Fibroblast of skin of left quadriceps (primary cell): ENCODE results near the gene LLGL1.

ENCODE experiments used
- DNase-seq, 2 experiments: peaks; one replicate each; pipeline ENCODE4 v3.0.0-alpha.2; 2013; ENCODE audit warnings: low read depth in 2 of 2

Gene LLGL1

DNA sequence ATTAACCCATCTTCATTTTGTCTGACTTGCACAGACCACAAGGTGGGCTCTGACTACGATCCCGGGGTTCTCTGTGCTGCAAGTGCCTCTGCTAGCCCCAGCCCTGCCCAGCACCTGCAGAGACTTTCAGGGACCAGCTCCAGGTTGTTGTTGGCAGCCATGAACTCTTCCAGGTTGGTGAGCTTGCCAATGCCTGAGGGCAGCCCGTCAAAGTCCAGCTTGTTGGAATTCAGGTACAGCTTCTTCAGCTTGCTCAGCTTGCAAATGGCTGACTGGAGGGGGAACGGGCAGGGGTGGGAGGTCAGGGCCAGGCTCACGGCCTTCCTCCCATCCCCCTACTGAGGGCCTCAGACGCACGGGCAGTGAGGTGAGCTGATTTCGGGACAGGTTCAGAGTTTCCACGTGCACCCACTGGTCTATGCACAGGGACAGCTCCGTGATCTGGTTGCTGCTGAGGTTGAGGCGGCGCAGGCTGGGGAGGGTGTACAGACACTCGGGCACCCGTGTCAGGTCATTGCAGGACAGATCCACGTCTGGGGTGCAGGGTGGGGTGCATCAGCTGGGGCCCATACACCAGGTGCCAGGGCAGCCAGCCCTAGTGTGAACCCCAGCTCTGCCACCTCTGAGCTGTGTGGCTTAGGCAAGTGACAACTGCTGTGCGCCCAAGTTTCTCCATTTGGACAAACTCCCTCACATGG is 27.9 kb downstream of the LLGL1 start:
- DNase-seq, result no peak

DNA sequence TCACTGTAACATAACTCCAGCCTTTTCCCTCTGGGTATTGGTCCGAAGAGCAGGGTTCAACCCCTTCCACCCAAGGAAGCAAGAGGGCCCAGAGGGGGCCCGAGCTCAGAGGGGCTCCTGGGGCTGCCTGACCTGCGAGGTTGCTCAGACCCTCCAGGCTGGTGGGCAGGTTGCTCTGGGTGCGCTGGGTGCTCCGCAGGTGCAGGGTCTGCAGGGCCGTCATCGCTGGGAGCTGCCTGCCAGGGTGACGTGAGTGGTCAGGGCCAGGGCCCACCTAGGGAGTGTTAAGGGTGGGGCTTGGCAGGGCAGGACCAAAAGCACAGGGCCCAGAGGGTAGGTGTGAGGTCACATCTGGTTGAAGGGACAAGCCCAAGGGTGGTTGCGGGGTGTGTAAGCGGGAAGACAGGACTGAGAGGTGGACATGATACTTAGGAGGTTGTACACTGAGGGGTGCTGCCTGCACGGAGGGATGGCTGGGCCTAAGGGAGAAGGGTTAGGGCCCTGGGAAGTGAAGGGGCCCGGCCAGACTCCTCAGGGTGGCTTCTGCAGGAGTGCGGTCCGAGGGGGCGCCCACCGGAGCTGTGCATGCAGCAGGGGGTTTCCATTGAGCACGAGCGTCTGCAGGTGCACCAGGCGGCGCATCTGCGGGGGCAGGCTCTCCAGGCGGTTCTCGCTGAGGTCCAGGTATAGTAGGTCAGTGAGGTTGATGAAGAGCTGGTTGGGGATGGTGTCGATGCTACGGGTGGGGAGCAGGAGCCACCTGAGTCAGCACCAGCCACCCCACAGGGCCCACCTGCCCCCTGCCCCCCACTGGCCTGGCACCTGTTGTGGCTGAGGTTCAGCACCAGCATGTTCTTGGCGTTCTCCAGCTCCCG is 28.7 kb downstream of the LLGL1 start:
- DNase-seq, result no peak

DNA sequence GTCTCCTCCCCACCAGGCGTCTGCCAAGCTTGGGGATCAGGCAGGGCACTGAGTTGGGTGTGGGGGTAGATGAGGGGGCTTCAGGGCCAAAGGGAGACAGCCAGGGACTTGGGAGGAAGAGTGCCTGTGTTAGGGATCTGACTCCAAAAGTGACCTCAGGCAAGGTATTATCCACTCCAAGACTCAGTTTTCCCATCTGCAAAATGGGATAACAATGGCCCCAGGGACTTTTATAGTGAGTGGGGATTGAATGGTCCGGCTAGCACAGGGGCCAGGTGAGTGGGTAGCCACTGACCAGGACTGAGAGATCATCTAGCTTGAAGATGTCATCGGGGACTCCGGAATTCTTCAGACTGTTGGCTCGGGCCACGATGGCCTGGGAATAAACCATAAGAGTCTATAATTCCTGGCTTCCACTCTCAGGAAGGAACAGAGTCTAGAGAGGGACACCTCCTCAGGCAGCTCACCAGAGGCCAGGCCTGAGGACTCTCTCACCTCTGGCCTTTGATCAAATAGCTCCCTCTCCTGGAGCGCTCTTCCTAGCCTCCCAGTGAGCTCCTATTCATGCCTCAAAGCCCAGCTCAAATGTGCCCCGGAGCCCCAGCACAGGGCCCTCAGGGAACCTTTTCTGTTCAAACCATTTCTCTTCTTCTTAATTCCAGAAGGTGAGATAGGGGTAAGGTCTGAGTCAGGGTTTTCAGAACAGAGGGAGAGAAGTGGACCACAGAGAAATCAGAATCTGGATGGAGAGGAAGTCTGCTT is 29.6 kb downstream of the LLGL1 start:
- DNase-seq, result no peak

DNA sequence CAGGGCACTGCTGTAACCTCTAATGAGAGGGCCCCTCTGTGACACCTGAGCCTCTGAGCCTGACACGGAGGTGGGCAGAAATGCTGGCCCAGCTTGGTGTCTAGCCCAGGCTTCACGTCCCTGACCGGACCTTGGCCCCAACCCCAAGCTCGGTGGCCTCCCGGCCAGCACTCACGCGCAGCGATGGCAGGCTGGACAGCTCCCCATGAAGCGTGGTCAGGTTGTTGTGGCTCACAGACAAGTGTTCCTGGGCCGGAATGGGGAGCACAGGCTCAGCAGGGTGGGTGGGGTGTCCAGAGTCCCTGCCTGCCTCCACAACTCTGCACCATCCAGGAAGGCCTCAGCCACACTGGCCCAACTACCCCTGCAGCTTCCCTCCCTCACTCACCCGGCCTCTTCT is 30.9 kb downstream of the LLGL1 start:
- DNase-seq, result no peak

DNA sequence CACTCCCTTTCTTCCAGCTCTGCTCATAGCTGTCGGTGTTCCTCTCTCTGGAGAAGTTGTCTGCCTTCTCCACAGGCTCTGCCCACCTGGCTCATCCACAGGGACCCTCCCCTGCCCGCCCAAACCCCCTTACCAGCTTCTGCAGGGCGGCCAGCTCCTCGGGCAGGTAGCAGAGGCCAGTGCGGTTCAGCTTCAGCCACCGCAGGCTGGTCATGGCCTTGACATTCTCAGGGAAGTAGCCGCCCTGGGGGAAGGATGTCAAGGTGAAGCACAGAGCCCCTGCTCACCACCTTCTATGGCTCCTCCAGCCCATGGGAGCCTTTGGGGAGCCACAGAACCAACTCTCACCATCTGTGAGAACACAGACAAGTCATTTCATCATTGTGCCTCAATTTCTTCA is 31.3 kb downstream of the LLGL1 start:
- DNase-seq, result no peak

DNA sequence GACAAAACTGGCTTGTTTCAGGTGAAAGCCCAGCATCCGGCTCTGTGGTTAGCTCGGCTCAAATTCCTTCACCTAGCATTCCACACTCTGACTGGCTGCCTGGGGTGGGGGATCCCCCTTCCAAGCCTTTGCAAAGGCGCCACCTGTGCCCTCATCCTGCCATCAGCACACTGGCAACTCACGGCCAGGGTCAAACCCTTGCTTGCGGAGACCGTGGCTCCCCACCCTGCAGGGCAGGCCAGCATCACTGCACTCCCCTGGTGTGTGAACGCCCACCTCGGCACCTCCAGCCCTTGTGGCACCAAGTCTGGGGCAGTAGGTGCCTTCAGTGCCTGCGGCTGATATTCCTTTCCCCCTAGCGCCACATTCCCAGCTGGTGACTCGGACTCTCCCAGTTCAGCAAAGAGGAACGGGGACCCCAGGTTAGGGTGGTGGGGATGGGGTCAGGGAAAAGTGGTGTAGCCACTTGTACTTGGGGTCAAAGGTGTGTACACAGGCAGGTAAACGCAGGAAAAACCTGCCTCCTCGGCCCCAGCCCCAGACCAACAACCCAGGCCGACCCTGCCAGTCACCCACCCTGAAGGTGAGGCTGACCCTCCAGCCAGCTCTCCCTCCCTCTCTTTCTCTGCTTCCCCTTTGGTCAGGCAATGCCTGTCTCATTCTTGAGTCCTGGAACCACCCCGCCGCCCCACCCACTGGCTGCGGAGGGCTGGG is 32.0 kb downstream of the LLGL1 start:
- no peak for DNase-seq

DNA sequence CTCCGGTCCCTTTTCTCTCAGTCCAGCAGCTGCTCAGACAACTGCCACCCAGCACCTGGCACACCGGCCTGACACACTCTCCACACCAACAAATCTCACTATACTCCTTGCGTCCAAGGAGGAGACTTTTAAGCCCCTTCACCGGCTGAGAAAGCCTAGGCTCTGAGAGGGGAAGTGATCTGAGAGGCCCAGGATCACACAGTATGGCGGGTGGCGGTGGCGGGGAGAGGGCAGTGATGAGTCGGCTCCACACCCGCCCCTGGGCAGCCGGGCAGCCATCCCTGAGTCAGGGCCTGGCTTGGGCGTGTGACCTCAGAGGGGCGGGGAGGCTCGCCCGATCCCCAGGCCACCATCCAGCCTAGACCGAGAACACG is 32.5 kb downstream of the LLGL1 start:
- no peak for DNase-seq

DNA sequence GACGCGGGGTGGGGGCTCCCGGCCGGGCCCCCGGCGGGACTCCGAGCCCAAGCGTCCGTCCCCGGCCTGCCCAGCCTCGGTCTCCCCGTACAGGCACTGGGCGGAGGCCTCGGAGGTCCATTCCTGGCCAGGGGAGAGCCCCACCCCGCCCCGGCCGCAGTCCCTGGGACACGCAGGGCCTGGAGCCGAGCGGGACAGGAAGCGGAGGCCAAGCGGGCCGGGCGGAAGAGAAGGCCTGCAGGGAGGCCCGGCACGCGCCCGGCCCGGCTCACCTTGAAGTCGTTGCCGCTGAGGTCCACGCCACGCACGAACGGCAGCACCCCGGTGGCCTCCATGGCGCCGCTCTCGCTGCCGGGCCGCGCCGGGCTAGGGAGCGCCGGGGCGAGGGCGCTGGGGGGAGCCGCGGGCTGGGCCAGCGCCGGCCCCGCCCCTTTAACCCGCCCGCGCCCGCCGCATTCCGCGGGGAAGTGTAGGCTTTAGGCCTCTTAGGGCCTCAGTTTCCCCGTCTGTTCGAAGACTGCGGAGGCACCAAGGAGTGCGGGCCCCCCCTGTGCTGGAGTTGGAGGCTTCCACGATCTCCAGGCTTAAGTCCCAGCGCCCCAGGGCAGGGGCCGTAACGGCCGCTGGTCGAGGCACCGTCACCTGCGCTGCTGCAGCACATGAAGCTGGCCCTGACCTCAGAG is 33.1 kb downstream of the LLGL1 start, which contains the start of gene FLII:
FLII (minus strand) TSS at position 383 of the 683 bp plus-strand sequence; CDS start at position 335, 48 bp downstream.
- DNase-seq, result no peak

DNA sequence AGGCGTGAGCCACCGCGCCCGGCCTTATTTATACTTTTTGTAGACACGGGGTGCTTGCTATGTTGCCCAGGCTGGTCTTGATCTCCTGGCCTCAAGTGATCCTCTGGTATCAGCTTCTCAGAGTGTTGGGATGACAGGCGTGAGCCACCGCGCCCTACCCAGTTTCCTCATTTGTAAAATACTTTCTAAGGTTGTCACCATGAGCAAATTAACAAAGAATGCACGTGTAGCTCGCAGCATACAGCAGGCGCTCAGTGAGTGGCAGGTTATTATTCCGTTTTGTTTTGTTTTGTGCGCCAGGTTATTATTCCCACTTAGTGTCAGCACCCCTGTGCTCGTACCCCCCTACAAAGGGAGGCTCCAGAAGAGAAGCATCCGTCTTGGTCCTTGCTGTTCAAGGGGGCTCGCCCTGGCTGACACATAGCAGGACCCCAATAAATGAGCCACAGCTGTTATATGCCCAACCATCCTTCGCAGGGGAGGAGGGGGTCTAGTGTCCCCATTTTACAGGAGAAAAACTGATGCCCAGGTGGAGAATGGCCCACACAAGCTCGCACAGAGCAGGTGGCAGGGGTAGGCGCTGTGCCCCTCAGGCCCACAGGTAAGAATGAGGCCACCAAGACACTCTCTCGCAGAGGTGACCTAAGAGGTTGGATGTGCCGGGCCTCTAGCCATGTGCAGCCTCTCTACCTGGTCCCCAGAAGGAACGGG is 34.3 kb downstream of the LLGL1 start:
- no peak for DNase-seq

DNA sequence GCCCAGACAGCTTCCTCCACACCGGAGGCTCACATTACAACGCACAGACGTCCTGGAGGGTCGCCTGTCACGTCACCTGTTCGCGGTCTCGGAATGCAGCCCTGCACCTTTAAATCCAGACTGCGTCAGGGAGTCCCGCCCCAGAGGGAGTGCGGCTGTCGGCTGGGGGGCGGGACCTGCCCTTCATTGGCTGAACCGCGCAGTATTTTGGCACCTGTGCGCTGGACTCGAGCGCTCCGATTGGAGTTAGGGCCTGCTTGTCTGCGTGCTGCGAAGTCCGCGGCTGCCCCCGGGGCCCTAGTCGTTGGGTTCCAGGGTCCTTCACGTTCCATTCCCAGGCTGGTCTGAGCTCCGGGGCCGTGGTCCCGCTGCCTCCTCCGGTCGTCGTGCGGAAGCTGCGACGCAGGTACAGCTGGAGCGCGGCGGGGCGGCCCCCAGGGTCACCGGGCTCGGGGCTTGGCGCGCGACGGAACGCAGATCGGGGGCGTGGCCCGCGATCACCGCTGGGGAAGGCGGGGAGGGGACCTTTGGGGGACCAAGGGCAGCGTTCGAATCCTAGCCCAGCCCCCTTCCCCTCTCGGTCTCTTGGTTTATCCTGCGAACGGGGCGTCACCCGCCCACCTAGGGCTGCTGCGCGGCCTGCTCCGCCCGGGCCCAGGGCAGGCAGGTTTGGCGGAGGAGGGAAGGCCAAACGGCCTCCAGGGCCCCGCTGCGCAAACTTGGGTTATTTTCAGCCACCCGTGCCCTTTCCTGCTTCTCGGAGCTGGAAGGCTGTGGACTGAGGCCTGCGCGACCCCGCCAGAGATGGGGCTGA is 35.1 kb downstream of the LLGL1 start, which contains the start of gene MIEF2:
MIEF2 (plus strand) TSS at position 331 of the 814 bp plus-strand sequence. CDS start 2,059 bp downstream, outside the sequence.
- DNase-seq, result peak; percentile 78 to 81

DNA sequence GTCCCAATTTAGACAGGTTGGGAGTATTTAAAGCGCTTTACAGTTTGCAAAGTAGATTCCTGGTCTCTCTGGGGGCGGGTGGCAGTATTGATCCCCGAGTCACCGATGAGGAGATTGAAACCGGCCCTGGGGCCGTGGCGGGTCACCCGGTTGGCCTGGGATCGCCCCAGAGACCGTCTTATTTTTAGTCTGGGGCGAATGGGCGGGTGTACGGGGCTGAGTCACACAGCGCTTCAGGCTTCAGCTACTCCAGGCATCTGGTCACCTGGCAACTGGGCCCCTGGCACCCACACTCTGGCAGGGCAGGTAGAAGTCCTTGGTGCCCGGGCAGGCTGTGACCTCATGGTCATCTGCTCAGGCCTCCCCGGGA is 35.7 kb downstream of the LLGL1 start:
- DNase-seq, result no peak

DNA sequence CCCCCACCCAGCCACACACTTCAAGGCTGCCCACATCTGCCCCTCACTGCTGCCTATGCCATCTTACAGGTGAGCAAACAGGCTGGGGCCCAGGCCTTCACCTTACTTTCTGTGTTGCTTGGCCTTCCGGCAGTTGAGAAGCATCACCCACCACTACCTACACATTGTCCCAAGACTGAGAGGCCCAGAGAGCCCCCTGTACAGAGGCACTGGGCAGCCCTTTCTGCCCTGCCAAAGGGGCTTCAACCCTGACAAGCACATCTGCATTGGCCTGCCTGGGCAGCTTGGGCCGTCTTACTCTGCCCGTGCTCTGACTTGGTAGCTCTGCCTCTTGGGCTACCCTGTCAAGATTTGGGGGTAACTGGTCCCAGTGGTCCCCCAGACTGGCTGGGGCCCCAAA is 36.2 kb downstream of the LLGL1 start:
- no peak for DNase-seq

DNA sequence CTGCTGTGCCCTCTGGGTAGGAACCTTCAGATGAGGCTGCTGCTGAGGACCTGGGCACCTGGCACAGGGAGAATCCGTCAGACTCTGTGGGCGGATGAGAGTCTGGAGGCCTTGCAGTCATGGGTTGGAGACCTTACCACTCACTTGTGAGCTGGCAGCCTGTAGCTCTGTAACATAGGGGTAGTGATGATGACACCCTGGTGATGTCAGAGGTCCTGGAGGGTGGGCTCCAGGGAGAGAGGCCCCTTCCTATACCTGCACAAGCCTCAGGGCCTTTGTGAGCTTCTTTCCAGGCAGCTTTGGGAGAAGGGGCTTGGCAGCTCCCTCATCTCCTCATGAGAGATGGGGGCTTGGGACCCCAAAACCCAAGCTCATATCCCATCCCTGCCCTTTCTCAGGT is 36.7 kb downstream of the LLGL1 start:
- DNase-seq, result no peak

DNA sequence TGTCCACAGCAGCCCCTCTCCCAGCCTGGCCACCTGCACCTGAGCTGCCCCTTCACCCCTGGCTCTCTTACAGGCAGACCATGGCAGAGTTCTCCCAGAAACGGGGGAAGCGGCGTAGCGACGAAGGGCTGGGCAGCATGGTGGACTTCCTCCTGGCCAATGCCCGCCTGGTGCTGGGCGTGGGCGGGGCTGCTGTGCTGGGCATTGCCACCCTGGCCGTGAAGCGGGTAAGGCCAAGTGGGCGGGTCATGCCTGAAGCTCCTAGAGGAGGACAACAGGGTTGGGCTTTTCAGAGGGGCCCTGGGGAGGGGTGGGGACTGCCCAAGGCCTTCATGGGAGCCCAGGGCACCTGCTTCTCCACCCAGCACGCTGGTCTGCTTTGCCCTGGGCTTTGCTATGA is 37.2 kb downstream of the LLGL1 start:
- DNase-seq, result no peak

DNA sequence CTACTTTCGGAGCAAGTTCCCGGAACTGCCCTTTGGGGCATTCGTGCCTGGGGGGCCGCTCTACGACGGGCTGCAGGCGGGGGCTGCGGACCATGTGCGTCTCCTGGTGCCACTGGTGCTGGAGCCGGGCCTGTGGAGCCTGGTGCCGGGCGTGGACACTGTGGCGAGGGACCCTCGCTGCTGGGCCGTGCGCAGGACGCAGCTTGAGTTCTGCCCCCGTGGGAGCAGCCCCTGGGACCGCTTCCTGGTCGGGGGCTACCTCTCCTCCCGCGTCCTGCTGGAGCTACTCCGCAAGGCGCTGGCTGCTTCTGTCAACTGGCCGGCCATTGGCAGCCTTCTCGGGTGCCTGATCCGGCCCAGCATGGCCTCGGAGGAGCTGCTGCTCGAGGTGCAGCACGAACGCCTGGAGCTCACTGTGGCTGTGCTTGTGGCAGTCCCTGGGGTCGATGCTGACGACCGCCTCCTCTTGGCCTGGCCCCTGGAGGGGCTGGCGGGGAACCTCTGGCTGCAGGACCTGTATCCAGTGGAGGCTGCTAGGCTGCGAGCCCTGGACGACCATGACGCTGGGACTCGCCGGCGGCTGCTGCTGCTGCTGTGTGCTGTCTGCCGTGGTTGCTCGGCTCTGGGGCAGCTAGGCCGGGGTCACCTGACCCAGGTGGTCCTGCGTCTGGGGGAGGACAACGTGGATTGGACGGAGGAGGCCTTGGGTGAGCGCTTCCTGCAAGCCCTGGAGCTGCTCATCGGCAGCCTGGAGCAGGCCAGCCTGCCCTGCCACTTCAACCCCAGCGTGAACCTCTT is 38.6 kb downstream of the LLGL1 start:
- no peak for DNase-seq

DNA sequence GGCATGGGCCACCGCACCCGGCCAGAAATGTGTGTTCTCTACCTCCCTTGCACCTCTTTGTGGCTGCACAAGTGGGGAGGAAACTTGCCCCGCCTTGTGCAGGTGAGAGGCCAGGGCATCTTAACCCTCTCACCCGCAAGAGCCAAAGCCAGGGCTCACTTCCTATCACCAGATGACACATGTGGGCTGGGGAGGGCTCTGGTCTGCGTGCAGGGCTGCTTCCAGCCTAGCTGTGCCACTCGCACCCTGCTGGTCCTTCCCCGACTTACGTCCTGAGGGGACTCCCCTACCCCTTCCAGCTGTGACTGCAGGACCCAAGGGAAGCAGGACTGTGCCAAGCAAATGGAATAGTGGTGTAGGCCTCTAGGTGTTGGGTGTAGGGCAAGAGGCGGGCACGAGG is 41.9 kb downstream of the LLGL1 start:
- no peak for DNase-seq

DNA sequence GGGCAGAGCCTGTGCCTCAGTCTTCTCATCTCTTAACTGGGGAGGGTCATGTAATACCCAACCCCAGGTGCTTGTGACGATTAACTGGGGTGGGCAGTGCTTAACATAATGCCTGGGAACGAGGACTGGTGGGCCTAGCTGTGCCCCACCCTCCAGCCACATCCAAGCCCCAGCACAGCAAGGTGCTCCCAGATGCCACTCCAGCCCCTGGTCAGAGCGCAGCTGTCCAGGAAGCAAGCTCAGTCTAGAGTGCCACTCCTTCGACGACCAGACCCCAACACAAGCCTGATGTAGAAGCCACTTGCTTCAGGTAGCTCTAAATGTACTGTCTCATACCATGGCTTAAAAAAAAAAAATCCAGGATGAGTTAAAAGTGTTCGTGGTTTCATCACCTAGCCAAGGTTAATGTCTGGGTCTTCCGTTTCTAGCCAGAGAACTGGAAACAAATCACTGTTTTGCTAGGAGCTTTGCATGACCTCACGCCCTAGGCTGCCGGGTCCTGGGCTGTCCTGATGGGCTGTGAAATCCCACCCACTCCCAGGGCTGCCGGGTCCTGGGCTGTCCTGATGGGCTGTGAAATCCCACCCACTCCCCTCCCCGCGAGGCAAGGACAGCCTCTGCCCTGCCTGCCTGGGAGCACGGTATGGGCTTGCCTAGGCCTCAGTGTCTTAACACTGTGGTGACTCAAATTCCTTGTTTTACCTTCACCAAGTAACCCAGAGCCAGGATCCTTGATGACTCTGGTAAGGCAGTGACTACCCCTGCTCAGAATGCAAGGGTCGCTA is 42.7 kb downstream of the LLGL1 start:
- DNase-seq, result no peak
